Right cardiac atrium (tissue), 5 donors: ENCODE measurements around the gene HADH. TPM values are rescaled to one million over a fixed set of nuclear protein-coding genes. Genes with fewer than 3 reads are reported as not detected.
A peak's percentile ranks its signal among the peaks of the same experiment; 100 is the strongest.
"Not testable (repeated sequence)": the region's sequence is repeated elsewhere in the genome, so short reads cannot be mapped to it uniquely, and the experiment has no call there.

ENCODE experiments used
- ATAC-seq, 2 donors: fragments of 200-7000 bp; cut with Tn5 transposase; one replicate each; pipeline versions ENCODE4 v1.8.0 to v1.9.1; 2020; ENCODE audit warnings: moderate library complexity in 2 of 2, mild to moderate bottlenecking in 1 of 2
- DNase-seq, 3 donors: peaks; one replicate each; pipeline ENCODE4 v3.0.0-alpha.2; 2020
- H3K27ac ChIP-seq: one replicate; pipeline ENCODE4 v1.5.1; 2013; ENCODE audit warnings: mild to moderate bottlenecking, low read length, control low read depth, moderate library complexity
- H3K27me3 ChIP-seq: one replicate; pipeline ENCODE4 v1.6.1; 2013; ENCODE audit not compliant: control insufficient read depth, insufficient read depth
- H3K4me1 ChIP-seq: one replicate; pipeline ENCODE4 v1.6.1; 2013; ENCODE audit warnings: low read length; ENCODE audit not compliant: control insufficient read depth, insufficient read depth
- H3K4me3 ChIP-seq: one replicate; pipeline ENCODE4 v1.5.1; 2013; ENCODE audit warnings: low read length, control low read depth
- H3K9me3 ChIP-seq: one replicate; pipeline ENCODE4 v1.6.1; 2013; ENCODE audit warnings: low read length; ENCODE audit not compliant: control insufficient read depth
- WGBS: extraction: QIAGEN DNeasy Blood & Tissue Kit; methylation state at CpG from one replicate; pipeline ENCODE4 v1.1.7; 2013; 5-methylcytosine and 5-hydroxymethylcytosine counted together
- intact Hi-C, 4 donors: fragments of 100-400 bp; cut with DNase I; formaldehyde crosslinking; loops; one replicate each; pipeline versions ENCODE4 v1.11.0 to v1.14.0; 2022 to 2023
- polyA plus RNA-seq: library from polyadenylated mRNA; stranded (reverse); fragments of 200-250 nt; gene quantifications from one replicate; pipeline ENCODE4 v1.2.3, GENCODE V29; 2013
- total RNA-seq, 4 donors: library from RNA; stranded (reverse); fragmentation: NEBNext Ultra II Directional; extraction: Animal tissue kit (Norgen Biotek cat#: 25700); gene quantifications; one replicate each; pipeline ENCODE4 v1.2.1, GENCODE V29; 2021
- donor health status: healthy with polysubstance abuse.
- donor health status: DM: no; HTN: yes; CAD: no.
- donor health status: DM: no; HTN: no; CAD: no.
- donor health status: DM: no; HTN: yes; CAD: no; lungs with severe emphysema.
- donor health status: DM: yes; HTN: yes; CAD: no.

Gene HADH
- total and polyA plus RNA-seq, 5 donors, result 137 to 174 (median 160) TPM

DNA sequence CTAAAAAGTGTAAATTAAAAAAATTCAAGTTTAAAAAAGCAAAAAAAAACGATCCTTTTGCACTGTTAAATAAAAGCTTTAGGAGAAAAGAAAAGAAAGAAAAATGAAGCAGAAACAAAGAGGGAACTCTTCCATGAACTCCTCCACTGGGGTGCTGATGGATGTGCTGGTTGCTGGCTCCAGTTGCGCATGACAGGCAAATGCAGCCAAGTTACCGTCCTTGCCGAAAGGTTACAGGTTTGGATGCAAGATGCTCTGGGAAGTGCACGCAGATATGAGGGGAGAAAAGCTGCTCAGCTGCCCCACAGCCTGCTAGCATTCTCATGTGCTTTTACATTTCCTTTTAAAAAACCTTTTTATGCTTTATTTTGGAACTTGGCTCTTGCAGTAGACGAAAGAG lies 58.5 kb downstream of the HADH start:
- ATAC-seq, result peak; percentile 39 to 53
- no peak overlapping the region for H3K4me3 ChIP-seq
- H3K4me1 ChIP-seq, result no peaks in the 10 kb centered on the region
- H3K9me3 ChIP-seq, result no peaks in the 10 kb centered on the region
- WGBS, result 65% methylated on average over 6 of the region's 6 CpGs
- intact Hi-C loops, result no loop called here
- no peaks in the 10 kb centered on the region for H3K27me3 ChIP-seq
- no peak overlapping the region for H3K27ac ChIP-seq
- peak in 1 of 3 donors; percentile 46 for DNase-seq

- intact Hi-C loops, result no loop called here
- H3K27me3 ChIP-seq, result no peaks in the 10 kb centered on the region
- H3K9me3 ChIP-seq, result no peaks in the 10 kb centered on the region
- H3K27ac ChIP-seq, result no peak overlapping the region
- H3K4me1 ChIP-seq, result no peaks in the 10 kb centered on the region
- DNase-seq, result no peak
- H3K4me3 ChIP-seq, result no peak overlapping the region
- ATAC-seq, result no peak
- WGBS, result 91% methylated on average over 7 of the region's 7 CpGs
These were observed 59.3 kb downstream of the HADH start for GRCh38 chr4:108048997-108049396.

GRCh38 chr4:108049406-108049805 lies 59.7 kb downstream of the HADH start:
- H3K27me3 ChIP-seq, result no peaks in the 10 kb centered on the region
- 88% methylated on average over 5 of the region's 5 CpGs for WGBS
- no peak overlapping the region for H3K27ac ChIP-seq
- H3K4me1 ChIP-seq, result no peaks in the 10 kb centered on the region
- no peak overlapping the region for H3K4me3 ChIP-seq
- no peaks in the 10 kb centered on the region for H3K9me3 ChIP-seq
- intact Hi-C loops, result no loop called here
- ATAC-seq (no peak), DNase-seq (no peak)

GRCh38 chr4:108050166-108051111 lies 60.8 kb downstream of the HADH start:
- intact Hi-C loops, result loop anchor here in 1 of 4 donors (10.0 kb wide), 1 partner anchor 524 kb away; no protein-coding TSS in a partner anchor
- WGBS, result 93% methylated on average over 8 of the region's 10 CpGs
- not testable (repeated sequence) for H3K4me1 ChIP-seq, ATAC-seq, H3K4me3 ChIP-seq, H3K27me3 ChIP-seq, H3K27ac ChIP-seq, DNase-seq, H3K9me3 ChIP-seq

- Histone ChIP-seq H3K4me3 (no peak overlapping the region), H3K27me3 (no peaks in the 10 kb centered on the region), H3K9me3 (no peaks in the 10 kb centered on the region), H3K27ac (no peak overlapping the region), H3K4me1 (no peaks in the 10 kb centered on the region)
- 95% methylated on average over 10 of the region's 10 CpGs for WGBS
- ATAC-seq (no peak), DNase-seq (no peak)
- intact Hi-C loops, result loop anchor here in 1 of 4 donors (10.0 kb wide), 1 partner anchor 523 kb away; no protein-coding TSS in a partner anchor
These were observed 61.7 kb downstream of the HADH start for GRCh38 chr4:108051343-108051742.

DNA sequence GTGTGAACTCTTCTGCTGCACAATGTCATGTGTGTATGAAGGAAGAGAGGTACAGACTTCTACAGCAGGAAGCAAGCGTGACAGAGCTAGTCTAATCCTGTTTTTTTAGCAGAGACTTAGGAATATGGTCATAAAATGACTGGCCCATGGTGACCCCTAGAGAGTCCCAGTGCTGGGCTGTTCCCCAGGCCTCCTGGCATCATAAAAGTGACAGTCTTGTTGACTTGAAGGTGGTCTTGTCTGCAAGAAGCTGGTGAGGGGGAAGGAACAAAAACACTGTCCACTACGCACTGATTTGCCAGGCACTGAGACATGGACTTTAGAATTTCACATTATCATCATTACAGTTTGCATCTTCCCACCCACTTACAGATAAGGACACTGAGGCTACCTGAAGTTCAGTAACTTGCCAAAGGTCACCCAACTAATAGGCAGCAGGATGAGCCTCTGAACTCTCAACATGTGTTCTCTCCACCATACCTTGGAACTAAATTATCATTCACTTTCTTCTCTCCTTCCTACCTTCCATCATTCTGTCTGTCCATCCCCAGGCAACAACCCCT lies 63.0 kb downstream of the HADH start:
- WGBS, result 91% methylated on average over 2 of the region's 2 CpGs
- intact Hi-C loops, result loop anchor here in 1 of 4 donors (10.0 kb wide), 1 partner anchor 522 kb away; no protein-coding TSS in a partner anchor

GRCh38 chr4:108053251-108053711 lies 63.6 kb downstream of the HADH start:
- Histone ChIP-seq H3K27me3 (no peaks in the 10 kb centered on the region), H3K4me1 (no peaks in the 10 kb centered on the region), H3K4me3 (no peak overlapping the region), H3K9me3 (no peaks in the 10 kb centered on the region), H3K27ac (no peak overlapping the region)
- 74% methylated on average over 1 of the region's 1 CpG for WGBS
- intact Hi-C loops, result loop anchor here in 1 of 4 donors (10.0 kb wide), 1 partner anchor 522 kb away; no protein-coding TSS in a partner anchor
- no peak for ATAC-seq
- DNase-seq, result no peak

More for the DNA sequence above, 63.0 kb downstream of the HADH start:
- H3K27ac ChIP-seq, result no peak overlapping the region
- no peaks in the 10 kb centered on the region for H3K9me3 ChIP-seq
- H3K27me3 ChIP-seq, result no peaks in the 10 kb centered on the region
- ATAC-seq, result no peak
- H3K4me1 ChIP-seq, result no peaks in the 10 kb centered on the region
- no peak overlapping the region for H3K4me3 ChIP-seq
- DNase-seq, result no peak

GRCh38 chr4:108054025-108054638 lies 64.4 kb downstream of the HADH start:
- Histone ChIP-seq H3K27me3 (no peaks in the 10 kb centered on the region), H3K27ac (no peak overlapping the region), H3K4me1 (no peaks in the 10 kb centered on the region), H3K9me3 (no peaks in the 10 kb centered on the region), H3K4me3 (no peak overlapping the region)
- no peak for ATAC-seq
- DNase-seq, result no peak
- intact Hi-C loops, result loop anchor here in 1 of 4 donors (10.0 kb wide), 1 partner anchor 521 kb away; no protein-coding TSS in a partner anchor
- 94% methylated on average over 16 of the region's 16 CpGs for WGBS

DNA sequence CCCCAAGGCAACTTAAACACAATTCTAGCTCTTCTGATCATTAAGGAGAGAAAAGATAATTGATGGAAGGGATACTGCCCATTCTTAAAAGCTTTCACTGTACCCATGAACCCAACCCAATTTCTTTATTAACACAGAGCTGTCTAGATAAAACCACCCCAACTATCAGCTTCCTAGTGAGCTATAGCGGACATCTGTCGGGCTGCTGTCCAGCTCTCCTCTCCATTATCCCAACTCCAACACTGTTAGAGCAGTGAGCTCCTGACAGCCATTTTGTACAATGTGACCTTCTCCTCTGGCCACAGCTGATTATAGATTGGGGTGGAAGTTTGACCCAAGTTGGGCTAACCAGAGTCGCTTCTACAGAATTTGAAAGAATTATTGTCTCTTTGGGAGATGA lies 66.1 kb downstream of the HADH start:
- WGBS, result 75% methylated on average over 3 of the region's 3 CpGs

GRCh38 chr4:108056418-108056817 lies 66.7 kb downstream of the HADH start:
- no peaks in the 10 kb centered on the region for H3K4me1 ChIP-seq
- H3K4me3 ChIP-seq, result no peak overlapping the region
- no peak overlapping the region for H3K27ac ChIP-seq
- H3K9me3 ChIP-seq, result no peaks in the 10 kb centered on the region
- WGBS, result 75% methylated on average over 6 of the region's 6 CpGs
- intact Hi-C loops, result loop anchor here in 1 of 4 donors (10.0 kb wide), 1 partner anchor 518 kb away; no protein-coding TSS in a partner anchor
- DNase-seq, result no peak
- no peaks in the 10 kb centered on the region for H3K27me3 ChIP-seq
- ATAC-seq, result no peak

More for the DNA sequence above, 66.1 kb downstream of the HADH start:
- Histone ChIP-seq H3K9me3 (no peaks in the 10 kb centered on the region), H3K4me3 (no peak overlapping the region), H3K27me3 (no peaks in the 10 kb centered on the region), H3K4me1 (no peaks in the 10 kb centered on the region), H3K27ac (no peak overlapping the region)
- ATAC-seq (no peak), DNase-seq (no peak)
- intact Hi-C loops, result loop anchor here in 1 of 4 donors (10.0 kb wide), 1 partner anchor 519 kb away; no protein-coding TSS in a partner anchor
